NCI-H1105 treated with DMSO at 0.1 percent for 48 hours (cell line): ENCODE results near the gene ECI1.

Source experiments
- DNase-seq: peaks from one replicate; lab custom pipeline; 2025; lab: John Stamatoyannopoulos, UW

The ECI1 gene

DNA sequence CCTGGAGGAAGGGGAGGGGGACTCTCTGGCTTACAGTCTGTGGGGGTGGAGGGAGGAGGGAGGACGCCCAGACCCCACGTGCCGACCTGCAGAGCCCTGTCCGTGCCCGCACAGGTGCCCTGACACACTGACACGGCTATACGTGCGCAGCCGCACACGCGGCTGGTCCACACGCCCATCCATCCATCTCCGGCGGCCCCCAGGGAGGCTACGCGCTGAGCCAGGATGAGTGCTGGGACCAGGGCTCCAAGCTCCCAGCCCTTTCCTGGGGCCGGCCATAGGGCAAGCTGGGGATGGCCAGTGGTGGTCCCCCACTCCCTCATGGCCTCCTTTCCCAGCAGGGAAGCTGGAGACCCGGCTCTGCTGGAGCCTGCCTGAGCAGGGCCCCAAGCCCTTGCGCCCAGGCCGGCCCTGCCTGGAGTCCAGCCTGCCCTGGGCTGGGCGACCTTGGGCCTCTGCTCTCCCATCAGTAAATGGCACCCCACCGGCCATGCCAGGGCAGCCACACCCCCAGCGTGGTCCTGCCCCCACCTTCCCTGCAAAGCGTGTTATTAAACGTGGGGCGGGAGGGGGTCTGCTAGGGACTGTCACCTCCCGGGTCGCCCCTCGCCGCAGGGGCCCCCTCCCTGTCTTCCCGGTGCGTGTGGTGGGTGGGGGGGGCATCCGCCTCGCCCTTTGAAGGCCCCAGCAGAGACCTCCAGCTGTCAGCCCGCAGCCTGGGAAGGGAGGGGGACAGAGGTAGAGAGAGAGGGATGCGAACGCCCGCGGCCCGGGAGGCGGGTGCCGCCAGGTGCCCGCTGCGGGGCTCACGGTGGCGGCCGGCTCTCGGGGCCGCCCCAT, 55.8 kb downstream of the ECI1 start:
- DNase-seq: no peak

DNA sequence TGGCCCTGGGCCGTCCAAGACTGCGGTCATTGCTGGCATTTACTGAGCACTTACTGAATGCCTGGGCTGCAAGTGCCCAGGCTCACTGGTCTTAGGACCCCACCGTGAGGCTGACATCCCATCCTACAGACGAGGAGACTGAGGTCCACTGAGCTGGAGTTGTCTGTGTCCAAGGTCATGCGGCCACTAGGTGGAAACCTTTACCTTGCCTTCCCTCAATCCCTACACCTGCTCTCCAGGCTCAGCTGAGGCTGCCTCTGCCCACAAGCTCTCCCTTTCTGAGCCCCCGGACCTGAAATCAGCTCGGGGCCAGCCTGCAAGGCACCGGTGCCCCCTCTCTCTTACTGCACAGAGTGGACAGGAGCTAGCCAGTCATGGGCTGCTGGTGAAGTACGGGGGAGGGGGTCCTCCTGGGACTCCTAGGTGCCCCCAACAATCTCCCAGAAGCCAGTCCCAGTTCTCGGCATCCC, 56.5 kb downstream of the ECI1 start:
- peak; percentile 41 for DNase-seq

DNA sequence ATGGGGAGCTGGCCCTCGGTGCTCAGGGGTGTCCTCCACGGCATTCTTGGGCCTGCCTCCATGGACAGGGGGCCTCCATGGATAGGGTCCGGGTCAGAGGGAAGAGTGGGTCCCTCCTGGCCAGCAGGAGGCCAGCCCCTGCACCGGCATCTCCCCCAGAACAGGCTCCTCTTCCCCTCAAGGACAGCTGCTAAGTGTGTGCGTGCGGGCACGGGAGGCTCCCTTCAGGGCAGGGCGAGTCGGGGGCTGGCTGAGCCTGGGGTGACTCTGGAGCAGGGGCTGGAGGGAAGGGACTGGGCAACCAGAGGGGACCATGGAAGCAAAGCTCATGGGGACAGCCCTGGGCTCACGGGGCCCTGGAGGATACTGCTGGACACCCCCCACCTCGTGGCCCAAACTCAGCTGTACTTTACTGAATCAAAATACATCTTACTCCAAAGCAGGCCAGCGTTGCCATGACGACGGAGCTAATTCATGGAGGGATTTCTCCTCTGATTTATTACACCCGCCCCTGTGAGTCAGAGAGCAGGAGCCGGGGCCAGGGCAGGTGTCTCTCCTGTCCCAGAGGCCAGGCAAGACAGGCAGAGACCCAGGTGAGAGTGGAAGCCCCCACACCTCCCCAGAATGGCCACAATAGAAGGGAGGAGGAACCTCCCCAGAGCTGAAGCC, 57.1 kb downstream of the ECI1 start:
- DNase-seq: no peak

DNA sequence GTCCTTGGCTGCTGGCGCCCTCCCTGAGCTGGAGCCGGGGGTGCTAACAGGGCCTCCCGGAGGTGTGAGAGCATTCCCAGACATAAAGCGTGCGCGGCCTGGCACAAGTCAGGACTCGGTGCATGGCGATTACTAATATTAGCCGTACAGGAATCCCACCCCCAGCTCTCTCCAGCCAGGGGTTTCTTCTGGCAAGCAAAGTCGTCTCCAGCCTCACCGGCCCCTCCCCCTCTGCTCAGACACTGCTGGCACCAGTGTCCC, 60.0 kb downstream of the ECI1 start:
- no peak for DNase-seq

DNA sequence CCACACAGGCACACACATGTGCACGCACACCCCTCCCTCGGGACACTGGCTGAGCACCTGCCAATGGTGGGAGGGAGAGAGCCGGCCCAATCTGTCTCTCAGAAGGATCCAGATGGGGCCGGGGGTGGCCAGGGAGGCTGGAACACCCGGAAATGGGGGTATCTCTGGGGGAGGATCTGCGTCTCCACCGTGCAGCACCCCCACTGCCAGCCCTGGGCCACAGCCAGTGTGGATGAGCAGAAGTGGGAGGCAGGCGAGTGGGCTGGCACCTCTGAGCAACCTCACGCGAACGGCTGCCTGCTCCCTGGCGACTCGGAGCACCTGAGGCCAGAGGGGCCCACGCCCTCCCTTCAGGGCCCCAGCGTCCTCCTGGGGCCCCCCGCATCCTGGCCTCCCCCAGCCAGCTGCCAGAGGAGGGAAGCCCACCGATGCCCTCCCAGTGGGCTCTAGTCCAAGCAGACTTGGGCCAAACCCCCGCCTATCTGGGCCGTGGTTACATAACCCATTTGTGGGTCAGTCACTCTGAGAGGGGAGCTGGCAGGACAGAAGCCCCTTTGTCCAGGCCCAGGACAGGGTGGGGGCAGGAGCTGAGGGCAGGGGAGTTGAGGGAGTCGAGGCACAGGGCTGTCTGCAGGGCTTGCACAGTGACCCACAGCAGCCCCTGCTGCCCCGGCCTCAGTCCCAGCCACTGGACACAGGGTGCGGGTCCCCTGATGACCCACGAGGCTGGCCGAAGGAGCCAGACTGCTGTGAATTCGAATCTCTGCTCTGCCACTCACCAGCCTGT, 60.5 kb downstream of the ECI1 start:
- DNase-seq: no peak

DNA sequence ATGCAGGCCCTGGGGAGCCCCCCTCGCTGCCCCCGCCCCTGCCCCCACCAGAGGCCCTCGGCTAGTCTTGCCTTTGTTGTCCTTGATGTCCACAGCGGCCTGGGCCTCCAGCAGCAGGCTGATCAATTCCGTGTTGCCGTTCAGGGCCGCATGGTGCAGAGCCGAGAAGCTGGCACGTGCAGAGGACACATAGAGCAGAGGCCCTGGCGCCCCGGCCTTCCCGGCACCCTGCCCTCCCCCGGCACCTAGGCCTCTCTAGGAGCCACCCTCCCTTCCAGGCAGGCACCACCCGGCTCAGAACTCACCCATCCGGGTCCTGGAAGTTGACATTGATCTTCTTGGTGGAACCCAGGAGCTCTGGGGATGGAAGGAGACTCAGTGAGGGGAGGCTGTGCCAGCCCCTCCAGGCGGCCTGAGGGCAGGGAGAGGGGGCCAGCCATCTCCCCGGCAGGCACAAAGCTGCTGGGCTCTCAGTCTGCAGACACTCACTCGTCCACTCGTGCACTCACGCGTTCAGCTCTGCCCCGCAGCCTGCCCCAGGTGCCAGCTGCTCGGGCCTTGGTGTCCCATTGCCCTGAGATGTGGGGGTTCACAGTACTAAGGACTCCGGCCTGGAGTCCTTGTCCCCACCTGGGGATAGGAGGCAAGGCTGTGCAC, 61.3 kb downstream of the ECI1 start:
- no peak for DNase-seq
